H1 (cell line): ENCODE data around the gene BARX2. TPM values are rescaled to one million over a fixed set of nuclear protein-coding genes. Genes with fewer than 3 reads are reported as not detected.

Experiments
- CEBPB ChIP-seq: IDR thresholded peaks from 2 replicates; pipeline ENCODE4 v1.6.1; 2012; ENCODE audit warnings: low read depth, low read length
- JUND ChIP-seq: IDR thresholded peaks from 2 replicates; pipeline ENCODE4 v1.6.1; 2011; ENCODE audit warnings: mild to moderate bottlenecking, improper control_type of control experiment, low read length
- RBBP5 ChIP-seq: IDR thresholded peaks from 2 replicates; pipeline ENCODE4 v1.7.1; 2012; ENCODE audit warnings: low read depth, mild to moderate bottlenecking, inconsistent platforms, low read length, moderate library complexity, borderline replicate concordance
- SRF ChIP-seq: IDR thresholded peaks from 2 replicates; pipeline ENCODE4 v1.6.1; 2011; ENCODE audit warnings: mild to moderate bottlenecking, low read depth, low read length, moderate library complexity
- TAF1 ChIP-seq: IDR thresholded peaks from 2 replicates; pipeline ENCODE4 v1.6.1; 2011; ENCODE audit warnings: mild to moderate bottlenecking, low read depth, low read length
- polyA plus RNA-seq, 7 experiments: library from polyadenylated mRNA; depleted of rRNA in 3 of 7; stranded (reverse) in 5 of 7; unstranded in 2 of 7; fragments of >200 nt in 5 of 7; fragments of 200-250 nt in 2 of 7; gene quantifications; 1 replicate in 5 of 7; 2 replicates in 1 of 7; 4 replicates in 1 of 7; pipeline versions ENCODE4 v1.2.1 to v1.2.3, GENCODE V29; 2011 to 2013; ENCODE audit warnings: missing spikeins in 2 of 7, mixed read lengths in 2 of 7
- total RNA-seq: library from RNA; stranded (reverse); fragmentation: NEBNext Ultra II Directional; extraction: Animal tissue kit (Norgen Biotek cat#: 25700); gene quantifications from 2 replicates; pipeline ENCODE4 v1.2.1, GENCODE V29; 2021
- TF ChIP-seq, protein P1 (sequence below): fragments of 300-600 bp; sonication (generic); IDR thresholded peaks from 2 replicates; pipeline ENCODE4 v1.7.1; 2012; ENCODE audit warnings: low read length, moderate library complexity, mild to moderate bottlenecking, inconsistent platforms; ENCODE audit not compliant: insufficient replicate concordance
- TF ChIP-seq, protein P2 (sequence below): IDR thresholded peaks from 2 replicates; pipeline ENCODE4 v1.6.1; 2011; ENCODE audit warnings: low read length, improper control_type of control experiment

Gene BARX2
- total and polyA plus RNA-seq, 2 of the 8 experiments (the other 6 are each of a cell fraction or from before 2014, with no cell fraction given) = not detected

DNA sequence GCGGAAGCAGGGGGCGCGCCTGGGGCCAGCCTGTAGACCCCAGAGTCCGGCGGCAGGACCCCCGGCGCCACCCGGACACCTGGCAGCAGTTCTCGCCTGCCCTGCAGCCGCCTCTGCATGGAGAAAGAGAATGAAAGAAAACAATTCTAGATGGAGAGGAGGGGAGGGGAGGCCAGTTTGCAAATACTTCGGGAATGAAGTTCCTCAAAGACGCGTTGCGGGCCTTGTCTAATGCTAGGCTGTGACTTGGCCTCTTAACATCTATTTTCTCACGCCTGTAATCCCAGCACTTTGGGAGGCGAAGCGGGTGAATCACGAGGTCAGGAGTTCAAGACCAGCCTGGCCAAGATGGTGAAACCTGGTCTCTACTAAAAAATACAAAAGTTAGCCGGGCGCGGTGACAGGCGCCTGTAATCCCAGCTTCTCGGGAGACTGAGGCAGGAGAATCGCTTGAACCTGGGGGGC, 2.1 kb upstream of the BARX2 start (continued):
- TF ChIP-seq, protein P1, sequence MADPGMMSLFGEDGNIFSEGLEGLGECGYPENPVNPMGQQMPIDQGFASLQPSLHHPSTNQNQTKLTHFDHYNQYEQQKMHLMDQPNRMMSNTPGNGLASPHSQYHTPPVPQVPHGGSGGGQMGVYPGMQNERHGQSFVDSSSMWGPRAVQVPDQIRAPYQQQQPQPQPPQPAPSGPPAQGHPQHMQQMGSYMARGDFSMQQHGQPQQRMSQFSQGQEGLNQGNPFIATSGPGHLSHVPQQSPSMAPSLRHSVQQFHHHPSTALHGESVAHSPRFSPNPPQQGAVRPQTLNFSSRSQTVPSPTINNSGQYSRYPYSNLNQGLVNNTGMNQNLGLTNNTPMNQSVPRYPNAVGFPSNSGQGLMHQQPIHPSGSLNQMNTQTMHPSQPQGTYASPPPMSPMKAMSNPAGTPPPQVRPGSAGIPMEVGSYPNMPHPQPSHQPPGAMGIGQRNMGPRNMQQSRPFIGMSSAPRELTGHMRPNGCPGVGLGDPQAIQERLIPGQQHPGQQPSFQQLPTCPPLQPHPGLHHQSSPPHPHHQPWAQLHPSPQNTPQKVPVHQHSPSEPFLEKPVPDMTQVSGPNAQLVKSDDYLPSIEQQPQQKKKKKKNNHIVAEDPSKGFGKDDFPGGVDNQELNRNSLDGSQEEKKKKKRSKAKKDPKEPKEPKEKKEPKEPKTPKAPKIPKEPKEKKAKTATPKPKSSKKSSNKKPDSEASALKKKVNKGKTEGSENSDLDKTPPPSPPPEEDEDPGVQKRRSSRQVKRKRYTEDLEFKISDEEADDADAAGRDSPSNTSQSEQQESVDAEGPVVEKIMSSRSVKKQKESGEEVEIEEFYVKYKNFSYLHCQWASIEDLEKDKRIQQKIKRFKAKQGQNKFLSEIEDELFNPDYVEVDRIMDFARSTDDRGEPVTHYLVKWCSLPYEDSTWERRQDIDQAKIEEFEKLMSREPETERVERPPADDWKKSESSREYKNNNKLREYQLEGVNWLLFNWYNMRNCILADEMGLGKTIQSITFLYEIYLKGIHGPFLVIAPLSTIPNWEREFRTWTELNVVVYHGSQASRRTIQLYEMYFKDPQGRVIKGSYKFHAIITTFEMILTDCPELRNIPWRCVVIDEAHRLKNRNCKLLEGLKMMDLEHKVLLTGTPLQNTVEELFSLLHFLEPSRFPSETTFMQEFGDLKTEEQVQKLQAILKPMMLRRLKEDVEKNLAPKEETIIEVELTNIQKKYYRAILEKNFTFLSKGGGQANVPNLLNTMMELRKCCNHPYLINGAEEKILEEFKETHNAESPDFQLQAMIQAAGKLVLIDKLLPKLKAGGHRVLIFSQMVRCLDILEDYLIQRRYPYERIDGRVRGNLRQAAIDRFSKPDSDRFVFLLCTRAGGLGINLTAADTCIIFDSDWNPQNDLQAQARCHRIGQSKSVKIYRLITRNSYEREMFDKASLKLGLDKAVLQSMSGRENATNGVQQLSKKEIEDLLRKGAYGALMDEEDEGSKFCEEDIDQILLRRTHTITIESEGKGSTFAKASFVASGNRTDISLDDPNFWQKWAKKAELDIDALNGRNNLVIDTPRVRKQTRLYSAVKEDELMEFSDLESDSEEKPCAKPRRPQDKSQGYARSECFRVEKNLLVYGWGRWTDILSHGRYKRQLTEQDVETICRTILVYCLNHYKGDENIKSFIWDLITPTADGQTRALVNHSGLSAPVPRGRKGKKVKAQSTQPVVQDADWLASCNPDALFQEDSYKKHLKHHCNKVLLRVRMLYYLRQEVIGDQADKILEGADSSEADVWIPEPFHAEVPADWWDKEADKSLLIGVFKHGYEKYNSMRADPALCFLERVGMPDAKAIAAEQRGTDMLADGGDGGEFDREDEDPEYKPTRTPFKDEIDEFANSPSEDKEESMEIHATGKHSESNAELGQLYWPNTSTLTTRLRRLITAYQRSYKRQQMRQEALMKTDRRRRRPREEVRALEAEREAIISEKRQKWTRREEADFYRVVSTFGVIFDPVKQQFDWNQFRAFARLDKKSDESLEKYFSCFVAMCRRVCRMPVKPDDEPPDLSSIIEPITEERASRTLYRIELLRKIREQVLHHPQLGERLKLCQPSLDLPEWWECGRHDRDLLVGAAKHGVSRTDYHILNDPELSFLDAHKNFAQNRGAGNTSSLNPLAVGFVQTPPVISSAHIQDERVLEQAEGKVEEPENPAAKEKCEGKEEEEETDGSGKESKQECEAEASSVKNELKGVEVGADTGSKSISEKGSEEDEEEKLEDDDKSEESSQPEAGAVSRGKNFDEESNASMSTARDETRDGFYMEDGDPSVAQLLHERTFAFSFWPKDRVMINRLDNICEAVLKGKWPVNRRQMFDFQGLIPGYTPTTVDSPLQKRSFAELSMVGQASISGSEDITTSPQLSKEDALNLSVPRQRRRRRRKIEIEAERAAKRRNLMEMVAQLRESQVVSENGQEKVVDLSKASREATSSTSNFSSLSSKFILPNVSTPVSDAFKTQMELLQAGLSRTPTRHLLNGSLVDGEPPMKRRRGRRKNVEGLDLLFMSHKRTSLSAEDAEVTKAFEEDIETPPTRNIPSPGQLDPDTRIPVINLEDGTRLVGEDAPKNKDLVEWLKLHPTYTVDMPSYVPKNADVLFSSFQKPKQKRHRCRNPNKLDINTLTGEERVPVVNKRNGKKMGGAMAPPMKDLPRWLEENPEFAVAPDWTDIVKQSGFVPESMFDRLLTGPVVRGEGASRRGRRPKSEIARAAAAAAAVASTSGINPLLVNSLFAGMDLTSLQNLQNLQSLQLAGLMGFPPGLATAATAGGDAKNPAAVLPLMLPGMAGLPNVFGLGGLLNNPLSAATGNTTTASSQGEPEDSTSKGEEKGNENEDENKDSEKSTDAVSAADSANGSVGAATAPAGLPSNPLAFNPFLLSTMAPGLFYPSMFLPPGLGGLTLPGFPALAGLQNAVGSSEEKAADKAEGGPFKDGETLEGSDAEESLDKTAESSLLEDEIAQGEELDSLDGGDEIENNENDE = no peak
- TF ChIP-seq, protein P2, sequence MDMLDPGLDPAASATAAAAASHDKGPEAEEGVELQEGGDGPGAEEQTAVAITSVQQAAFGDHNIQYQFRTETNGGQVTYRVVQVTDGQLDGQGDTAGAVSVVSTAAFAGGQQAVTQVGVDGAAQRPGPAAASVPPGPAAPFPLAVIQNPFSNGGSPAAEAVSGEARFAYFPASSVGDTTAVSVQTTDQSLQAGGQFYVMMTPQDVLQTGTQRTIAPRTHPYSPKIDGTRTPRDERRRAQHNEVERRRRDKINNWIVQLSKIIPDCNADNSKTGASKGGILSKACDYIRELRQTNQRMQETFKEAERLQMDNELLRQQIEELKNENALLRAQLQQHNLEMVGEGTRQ = no peak
- no peak for TF ChIP-seq JUND
- no peak for TF ChIP-seq SRF
- no peak for TF ChIP-seq CEBPB
- TF ChIP-seq TAF1 = no peak
- no peak for TF ChIP-seq RBBP5
